ENCODE measurements around the gene TCAIM. TPM values are rescaled to one million over a fixed set of nuclear protein-coding genes. Genes with fewer than 3 reads are reported as not detected.

Gene TCAIM
- total and polyA plus RNA-seq, 2 of the 4 experiments (the other 2 are of a cell fraction), result 11.0 to 21.5 TPM

- no peak overlapping the region for H4K8ac ChIP-seq (ENCODE audit: low read depth in 2 of 2, low read length in 2 of 2)
- no peak overlapping the region for H3K23ac ChIP-seq (ENCODE audit: low read depth, low read length)
- H3K14ac ChIP-seq (replicated peaks; ENCODE audit: low read depth, low read length), result no peak overlapping the region
- DNase-seq, result no peak
- H2AFZ ChIP-seq (replicated peaks; ENCODE audit: low read length, poor library complexity), result peak overlapping the region; percentile 14
- no peak overlapping the region for H4K5ac ChIP-seq (ENCODE audit: low read depth, low read length)
- H3K9me3 ChIP-seq (ENCODE audit: control insufficient read depth, insufficient read depth, low read length), result no peaks in the 10 kb centered on the region
- no peaks in the 10 kb centered on the region for H3K79me1 ChIP-seq (ENCODE audit: low read depth in 1 of 2, low read length in 2 of 2)
- no peak overlapping the region for H2BK15ac ChIP-seq (ENCODE audit: low read depth, low read length)
- POLR2A ChIA-PET (ENCODE audit: unreplicated experiment), result no interaction called here
- no peak overlapping the region for H2BK5ac ChIP-seq (ENCODE audit: low read depth, low read length, poor library complexity, severe bottlenecking)
- H3K18ac ChIP-seq (ENCODE audit: low read depth, low read length), result no peak overlapping the region
- no peaks in the 10 kb centered on the region for H3K4me1 ChIP-seq (ENCODE audit: control insufficient read depth, insufficient read depth, low read length)
- H4K20me1 ChIP-seq (ENCODE audit: insufficient read depth, low read length), result no peaks in the 10 kb centered on the region
- CTCF ChIA-PET, result no interaction called here
- H2AK5ac ChIP-seq (ENCODE audit: low read depth, low read length), result no peak overlapping the region
- H3K9me1 ChIP-seq (ENCODE audit: insufficient read depth, low read length), result 0 out of 2 replicates have a peak, but pooled peaks cover 5% of the 10 kb centered on the region
- no peak overlapping the region for H3K27ac ChIP-seq (ENCODE audit: insufficient read depth, low read length)
- no peak overlapping the region for H3K4me3 ChIP-seq (ENCODE audit: insufficient read depth, low read depth, low read length)
- intact Hi-C loops (cut with micrococcal nuclease) (no loop called here), dilution Hi-C loops (cut with HindIII; ENCODE audit: low sequenced_read_pairs, unreplicated experiment) (no loop called here), in situ Hi-C loops (cut with MboI; ENCODE audit: low sequenced_read_pairs) (no loop called here)
- TF ChIP-seq BHLHE40 (IDR thresholded peaks at IDR 0.05; ENCODE audit: low read depth, low read length) (no peak), SMC3 (IDR thresholded peaks at IDR 0.05; ENCODE audit: low read depth, low read length) (no peak), POLR2A (IDR thresholded peaks at IDR 0.05; ENCODE audit: low read depth, low read length) (no peak), RFX5 (IDR thresholded peaks at IDR 0.05; ENCODE audit: low read depth, low read length) (no peak), NFE2L2 (IDR thresholded peaks at IDR 0.05; ENCODE audit: low read depth, low read length) (no peak), ELK1 (IDR thresholded peaks at IDR 0.05; ENCODE audit: borderline replicate concordance, low read depth, low read length) (no peak), MAFK (IDR thresholded peaks at IDR 0.05; ENCODE audit: low read depth, low read length) (no peak), RCOR1 (IDR thresholded peaks at IDR 0.05; ENCODE audit: insufficient replicate concordance, low read length) (no peak), CEBPB (IDR thresholded peaks at IDR 0.05; ENCODE audit: low read depth, low read length) (no peak), CHD1 (IDR thresholded peaks at IDR 0.05; ENCODE audit: low read depth, low read length) (no peak), FOS (IDR thresholded peaks at IDR 0.05; ENCODE audit: low read depth, low read length) (no peak), MXI1 (IDR thresholded peaks at IDR 0.05; ENCODE audit: borderline replicate concordance, low read depth, low read length) (no peak), RAD21 (IDR thresholded peaks at IDR 0.05; ENCODE audit: low read length) (no peak), MAZ (IDR thresholded peaks at IDR 0.05; ENCODE audit: borderline replicate concordance, low read depth, low read length) (no peak)
- TF ChIP-seq, protein P1, sequence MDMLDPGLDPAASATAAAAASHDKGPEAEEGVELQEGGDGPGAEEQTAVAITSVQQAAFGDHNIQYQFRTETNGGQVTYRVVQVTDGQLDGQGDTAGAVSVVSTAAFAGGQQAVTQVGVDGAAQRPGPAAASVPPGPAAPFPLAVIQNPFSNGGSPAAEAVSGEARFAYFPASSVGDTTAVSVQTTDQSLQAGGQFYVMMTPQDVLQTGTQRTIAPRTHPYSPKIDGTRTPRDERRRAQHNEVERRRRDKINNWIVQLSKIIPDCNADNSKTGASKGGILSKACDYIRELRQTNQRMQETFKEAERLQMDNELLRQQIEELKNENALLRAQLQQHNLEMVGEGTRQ (IDR thresholded peaks at IDR 0.05; ENCODE audit: low read depth, low read length), result no peak
- TF ChIP-seq, protein P2, sequence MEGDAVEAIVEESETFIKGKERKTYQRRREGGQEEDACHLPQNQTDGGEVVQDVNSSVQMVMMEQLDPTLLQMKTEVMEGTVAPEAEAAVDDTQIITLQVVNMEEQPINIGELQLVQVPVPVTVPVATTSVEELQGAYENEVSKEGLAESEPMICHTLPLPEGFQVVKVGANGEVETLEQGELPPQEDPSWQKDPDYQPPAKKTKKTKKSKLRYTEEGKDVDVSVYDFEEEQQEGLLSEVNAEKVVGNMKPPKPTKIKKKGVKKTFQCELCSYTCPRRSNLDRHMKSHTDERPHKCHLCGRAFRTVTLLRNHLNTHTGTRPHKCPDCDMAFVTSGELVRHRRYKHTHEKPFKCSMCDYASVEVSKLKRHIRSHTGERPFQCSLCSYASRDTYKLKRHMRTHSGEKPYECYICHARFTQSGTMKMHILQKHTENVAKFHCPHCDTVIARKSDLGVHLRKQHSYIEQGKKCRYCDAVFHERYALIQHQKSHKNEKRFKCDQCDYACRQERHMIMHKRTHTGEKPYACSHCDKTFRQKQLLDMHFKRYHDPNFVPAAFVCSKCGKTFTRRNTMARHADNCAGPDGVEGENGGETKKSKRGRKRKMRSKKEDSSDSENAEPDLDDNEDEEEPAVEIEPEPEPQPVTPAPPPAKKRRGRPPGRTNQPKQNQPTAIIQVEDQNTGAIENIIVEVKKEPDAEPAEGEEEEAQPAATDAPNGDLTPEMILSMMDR (conservative IDR thresholded peaks at IDR 0.05; ENCODE audit: low read depth, low read length), result no peak
- ATAC-seq (ENCODE audit: low read depth), result no peak
- no peak overlapping the region for H4K91ac ChIP-seq (ENCODE audit: insufficient read depth, low read depth, low read length)
- WGBS, 2 experiments (ENCODE audit: extremely low coverage in 2 of 2, insufficient read length in 1 of 2), result 72% methylated on average over 5 of the region's 11 CpGs; no CpG with 5 or more reads in 1 of the 2 experiments
- no peaks in the 10 kb centered on the region for H3K36me3 ChIP-seq (ENCODE audit: control insufficient read depth, insufficient read depth, low read length)
- no peak overlapping the region for H3K4ac ChIP-seq (ENCODE audit: low read depth, low read length)
- no peak overlapping the region for H2BK120ac ChIP-seq (ENCODE audit: low read depth, low read length)
- no peak overlapping the region for H2BK20ac ChIP-seq (ENCODE audit: low read depth, low read length)
- no peak overlapping the region for H3K9ac ChIP-seq (ENCODE audit: low read depth, low read length)
- BruUV-seq (replicated peaks), result no TSS peak
- H2AK9ac ChIP-seq (replicated peaks; ENCODE audit: low read depth, low read length, poor library complexity), result no peak overlapping the region
- H3K27me3 ChIP-seq (ENCODE audit: control insufficient read depth, insufficient read depth, low read length), result no peaks in the 10 kb centered on the region; the same call in 1 of the 2 replicates
- no peak overlapping the region for H3K4me2 ChIP-seq (ENCODE audit: low read depth, low read length)
- no peak overlapping the region for H3K56ac ChIP-seq (ENCODE audit: extremely low read depth, insufficient read depth, low read length)
Measured at GRCh38 chr3:44414517-44415090, 76.0 kb downstream of the TCAIM start.
